Measurements from ENCODE around the gene KLK10. TPM values are rescaled to one million over a fixed set of nuclear protein-coding genes. Genes with fewer than 3 reads are reported as not detected.

The KLK10 gene
- total RNA-seq, 1 experiment from 2014 or later: 154 TPM

DNA sequence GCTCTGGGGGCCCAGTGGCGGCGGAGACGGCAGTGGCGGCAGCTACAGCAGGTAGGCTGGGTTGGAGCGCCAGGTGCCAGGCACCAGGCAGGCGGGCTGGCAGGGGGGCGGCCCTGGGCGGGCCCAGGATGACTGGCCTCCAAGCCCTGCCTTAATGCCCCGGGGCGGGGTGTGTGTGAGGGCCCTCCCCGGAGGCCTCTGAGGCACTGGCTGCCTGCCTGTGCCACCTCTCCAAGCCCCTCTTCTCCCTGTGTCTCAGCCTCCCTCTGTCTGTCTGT is 7.0 kb upstream of the KLK10 start, which contains the start of gene KLK11:
TSS of gene KLK11 (minus strand) at position 63 of the 278 bp plus-strand sequence. CDS start 985 bp downstream, outside the sequence.
- peak; percentile 92 for DNase-seq (ENCODE audit: low spot score)

DNA sequence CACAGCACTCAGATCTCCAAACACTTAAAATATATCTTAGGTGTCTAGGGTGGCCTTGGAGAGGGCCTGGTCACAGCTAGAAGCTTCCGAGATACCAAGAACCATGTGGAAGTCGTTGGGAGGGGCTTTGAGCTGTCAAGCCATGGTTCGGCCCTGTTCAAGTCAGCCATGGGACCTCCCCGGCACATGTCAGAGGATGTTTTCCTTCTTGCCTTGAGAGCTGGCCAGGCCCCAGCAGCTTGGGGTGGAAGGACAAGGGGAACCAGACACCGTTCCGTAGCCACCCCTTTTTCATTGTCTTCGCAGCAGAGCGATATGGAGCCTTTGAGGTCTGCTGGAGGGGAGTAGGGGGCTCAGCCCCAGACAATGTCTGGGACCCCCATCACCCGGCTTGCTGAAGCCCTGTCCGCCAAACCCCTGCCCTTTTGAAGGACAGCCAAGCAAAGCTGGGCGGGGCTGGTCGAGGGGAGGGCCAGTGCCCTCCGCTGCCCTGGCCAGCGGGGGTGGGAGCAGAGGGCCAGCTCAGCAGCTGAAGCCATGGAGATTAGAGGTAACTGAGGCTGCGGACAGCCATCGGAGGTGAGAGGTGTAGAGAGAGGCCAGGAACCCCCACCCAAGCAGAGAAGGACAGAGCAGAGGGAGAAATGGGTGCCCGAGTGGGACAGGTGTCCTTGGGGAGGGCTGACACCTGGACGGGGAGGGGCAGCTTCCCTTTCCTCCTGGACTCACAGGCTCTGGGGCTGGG is 6.5 kb upstream of the KLK10 start:
- peak; percentile 70 for DNase-seq (ENCODE audit: low spot score)

GRCh38 chr19:51025401-51025800 is 5.9 kb upstream of the KLK10 start:
- no peak for DNase-seq (ENCODE audit: low spot score)

DNA sequence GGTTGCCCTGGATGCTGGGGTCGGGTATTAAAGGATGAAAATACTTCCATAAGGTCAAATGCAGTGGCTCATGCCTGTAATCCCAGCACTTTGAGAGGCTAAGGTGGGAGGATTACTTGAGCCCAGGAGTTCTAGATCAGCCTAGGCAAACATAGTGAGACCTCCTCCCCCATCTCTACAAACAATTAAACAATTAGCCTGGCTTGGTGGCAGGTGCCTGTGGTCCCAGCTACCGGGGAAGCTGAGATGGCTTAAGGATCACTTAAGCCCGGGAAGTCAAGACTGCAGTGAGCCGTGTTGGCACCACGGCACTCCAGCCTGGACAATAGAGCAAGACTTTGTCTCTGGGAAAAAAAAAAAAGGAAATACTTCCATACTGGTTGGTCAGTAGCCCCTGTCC is 5.4 kb upstream of the KLK10 start:
- no peak for DNase-seq (ENCODE audit: low spot score)

DNA sequence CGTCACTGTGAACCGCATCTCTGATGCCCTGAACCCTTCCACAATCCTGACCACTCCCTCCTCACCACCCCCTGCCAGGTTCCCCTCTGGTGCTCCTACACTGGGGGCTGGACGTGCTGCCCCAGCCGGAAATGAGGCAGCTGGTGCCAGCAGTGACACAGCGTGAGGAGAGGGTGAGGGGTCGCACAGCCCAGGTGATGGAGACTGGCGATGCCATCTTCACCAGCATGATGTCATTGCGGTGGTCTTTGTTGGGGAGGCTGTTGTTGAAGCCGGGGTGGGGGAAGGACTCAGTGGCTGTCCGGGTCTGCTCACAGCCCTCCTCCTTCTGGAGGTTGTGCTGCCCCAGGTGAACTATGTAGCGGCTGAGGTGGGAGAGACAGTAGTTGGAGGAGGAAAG is 4.4 kb upstream of the KLK10 start:
- no peak for DNase-seq (ENCODE audit: low spot score)

- DNase-seq (ENCODE audit: low spot score): no peak
These were observed 3.0 kb upstream of the KLK10 start for GRCh38 chr19:51022526-51022925.

- peak; percentile 97 for DNase-seq (ENCODE audit: low spot score)
These were observed 1.6 kb upstream of the KLK10 start for GRCh38 chr19:51020988-51021651.

DNA sequence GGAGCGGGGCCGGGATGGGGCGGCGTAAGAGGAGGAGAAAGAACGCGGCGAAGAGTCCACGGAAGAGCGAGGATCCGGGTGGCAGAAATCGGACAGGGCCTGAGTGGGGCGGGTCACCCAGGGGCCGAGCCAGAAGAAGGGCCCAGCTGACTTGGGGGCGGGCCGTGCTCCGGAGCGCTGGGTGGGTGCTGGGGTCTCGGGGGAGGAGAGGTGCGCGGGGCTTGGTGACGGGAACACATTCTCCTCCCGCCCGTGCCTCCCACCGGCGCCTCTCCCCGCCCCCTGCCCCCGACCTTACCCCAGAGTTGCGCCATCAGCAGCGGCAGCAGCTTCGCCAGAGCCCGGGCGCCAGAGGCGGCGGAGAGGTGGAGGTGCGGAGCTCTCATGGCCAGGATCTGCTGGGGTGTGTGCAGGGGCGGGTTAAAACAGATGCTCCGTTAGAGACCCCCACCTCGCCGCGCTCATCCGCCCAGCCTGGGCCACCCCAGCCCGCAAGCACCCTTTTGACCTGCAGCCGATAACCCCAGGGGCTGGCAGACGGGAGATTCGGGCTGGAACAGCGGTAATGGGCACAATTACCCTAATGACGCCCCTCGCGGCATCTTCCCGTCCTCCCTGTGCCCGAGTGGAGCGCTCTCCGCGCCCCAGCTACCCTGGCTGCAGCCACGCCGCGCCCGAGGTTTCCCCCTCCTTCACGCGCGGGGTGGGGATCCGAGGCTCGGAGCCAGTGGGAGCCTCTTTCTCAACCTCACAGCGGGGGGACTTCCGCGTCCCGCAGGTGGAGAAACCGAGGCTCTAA is 565 bp downstream of the KLK10 start:
- peak; percentile 82 for DNase-seq (ENCODE audit: low spot score)

DNA sequence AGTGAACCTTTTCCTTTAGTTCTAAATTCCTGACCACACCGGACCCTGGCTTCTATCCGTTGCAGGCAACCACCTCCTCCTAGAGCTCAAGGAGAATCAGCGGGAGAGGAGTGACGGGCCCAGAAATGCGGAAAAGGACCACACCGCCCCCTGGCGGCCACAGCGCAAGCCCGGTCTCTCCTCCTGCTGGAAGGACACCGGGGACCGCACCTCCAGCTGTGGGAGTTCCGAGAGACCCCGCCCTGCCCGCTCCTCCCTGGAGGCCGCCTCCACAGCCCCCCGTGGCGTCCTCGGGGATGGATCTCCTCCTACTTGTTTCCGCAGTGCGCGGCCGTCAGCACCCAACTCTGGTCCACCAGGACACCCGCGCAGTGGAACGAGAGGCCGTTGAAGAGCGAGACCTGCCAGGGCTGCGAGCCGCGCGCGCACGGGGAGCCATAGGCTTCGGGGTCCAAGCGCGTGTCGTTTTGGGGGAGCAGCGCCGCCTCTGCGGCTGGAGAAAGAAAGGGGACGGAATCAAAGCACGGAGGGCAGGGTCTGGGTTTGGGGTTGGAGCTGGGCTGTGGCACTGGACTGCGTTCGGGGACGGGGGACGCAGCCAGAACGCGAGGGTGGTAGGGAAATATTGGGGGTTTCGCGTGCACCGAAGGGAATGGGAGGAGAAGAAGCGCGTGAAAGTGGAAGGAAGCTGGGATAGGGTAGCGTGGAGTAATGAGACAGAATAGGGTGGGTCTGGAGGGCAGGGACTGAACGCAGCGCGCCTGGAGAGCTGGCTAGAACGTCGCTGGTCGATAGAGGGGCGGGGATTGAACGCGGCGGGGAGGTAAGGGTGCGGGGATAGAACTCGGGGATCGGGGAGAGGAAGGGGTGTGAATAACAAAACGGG is 2.5 kb downstream of the KLK10 start:
- DNase-seq (ENCODE audit: low spot score): peak; percentile 88

- DNase-seq (ENCODE audit: low spot score): no peak
These were observed 3.7 kb downstream of the KLK10 start for GRCh38 chr19:51015691-51016267.

GRCh38 chr19:51014242-51014641 is 5.3 kb downstream of the KLK10 start:
- no peak for DNase-seq (ENCODE audit: low spot score)

- DNase-seq (ENCODE audit: low spot score): no peak
These were observed 6.8 kb downstream of the KLK10 start for GRCh38 chr19:51012661-51013190.

GRCh38 chr19:51010066-51010795 is 9.3 kb downstream of the KLK10 start:
- peak; percentile 35 for DNase-seq (ENCODE audit: low spot score)

DNA sequence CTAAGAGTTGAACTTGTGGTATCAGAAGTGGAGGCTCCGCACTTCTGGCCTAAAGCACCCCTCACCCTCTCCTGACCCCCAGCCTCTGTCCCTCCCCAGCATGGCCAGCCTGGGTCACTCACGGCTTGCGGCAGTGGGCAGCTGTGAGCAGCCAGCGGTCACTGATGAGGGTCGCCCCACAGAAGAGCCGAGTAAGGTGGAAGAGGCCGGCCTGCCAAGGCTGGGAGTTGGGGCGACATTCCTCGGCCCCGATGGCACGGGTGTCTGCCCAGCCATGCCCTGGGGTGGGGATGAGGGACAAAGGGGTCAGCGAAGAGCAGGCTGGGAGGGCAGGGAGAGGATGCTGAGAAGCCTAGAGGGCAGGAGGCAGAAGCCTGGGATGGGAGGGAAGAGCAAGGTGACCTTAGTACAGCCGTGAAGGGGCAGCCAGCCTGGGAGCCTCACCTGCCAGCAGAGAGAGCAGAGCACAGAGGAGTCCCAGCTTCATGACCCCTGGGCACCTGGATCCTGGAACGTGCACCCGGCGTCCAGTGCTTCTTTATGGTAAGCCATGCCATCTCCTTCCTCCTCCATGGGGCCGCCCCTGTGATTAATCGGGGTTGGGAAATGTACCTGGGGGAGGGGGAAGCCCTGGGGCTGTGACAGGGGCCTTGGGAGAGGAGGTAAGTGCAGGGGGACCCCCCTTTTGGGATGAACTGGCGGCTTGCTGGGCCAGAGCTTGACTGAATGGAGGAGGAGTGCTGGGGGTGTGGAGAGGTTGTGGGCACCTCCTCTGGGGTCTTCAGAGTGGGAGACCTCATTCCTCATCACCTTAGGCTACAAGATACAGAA is 10.2 kb downstream of the KLK10 start:
- no peak for DNase-seq (ENCODE audit: low spot score)

DNA sequence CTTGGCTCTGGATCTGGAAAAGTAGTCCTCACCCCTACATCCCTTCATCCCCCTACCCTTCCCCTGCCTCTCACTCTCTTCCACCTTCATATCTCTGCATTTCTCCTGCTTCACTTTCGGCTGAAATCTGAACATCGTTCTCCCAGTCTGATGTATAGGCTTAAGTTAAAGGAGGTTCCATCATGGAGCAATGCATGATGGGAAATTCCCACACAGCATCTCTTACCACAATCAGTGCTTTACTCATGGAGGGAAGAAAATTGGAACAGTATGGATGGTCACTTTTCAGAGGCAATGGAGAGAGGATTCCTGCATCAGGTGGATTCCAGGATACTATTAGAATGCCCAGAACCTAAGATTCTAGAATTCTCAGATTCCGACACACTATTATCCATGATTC is 12.0 kb downstream of the KLK10 start:
- DNase-seq (ENCODE audit: low spot score): no peak

GRCh38 chr19:51006406-51006805 is 13.1 kb downstream of the KLK10 start:
- DNase-seq (ENCODE audit: low spot score): no peak

GRCh38 chr19:51005248-51005647 is 14.3 kb downstream of the KLK10 start:
- DNase-seq (ENCODE audit: low spot score): no peak

- no peak for DNase-seq (ENCODE audit: low spot score)
These were observed 16.2 kb downstream of the KLK10 start for GRCh38 chr19:51003316-51003715.
